HCT116 (cell line): ENCODE data around the gene MAP4K2.

Source experiments
- CEBPB ChIP-seq: IDR thresholded peaks from 2 replicates; pipeline ENCODE4 v1.6.1; 2012; ENCODE audit warnings: low read depth
- EGR1 ChIP-seq: IDR thresholded peaks from 2 replicates; pipeline ENCODE4 v1.6.1; 2012; ENCODE audit warnings: low read depth
- EZH2 ChIP-seq: fragments of 200-600 bp; sonication (generic); IDR thresholded peaks from 2 replicates; pipeline ENCODE4 v1.6.1; 2017; ENCODE audit warnings: antibody characterized with exemption, mixed run types
- EZH2phosphoT487 ChIP-seq: fragments of 200-600 bp; IDR thresholded peaks from 2 replicates; pipeline ENCODE4 v1.6.1; 2018; ENCODE audit warnings: antibody characterized with exemption, borderline replicate concordance
- FOSL1 ChIP-seq: IDR thresholded peaks from 2 replicates; pipeline ENCODE4 v1.6.1; 2012; ENCODE audit warnings: low read depth
- POLR2A ChIP-seq: IDR thresholded peaks from 2 replicates; pipeline ENCODE4 v1.7.0; 2011; ENCODE audit warnings: borderline replicate concordance; ENCODE audit not compliant: insufficient read depth, insufficient read length; ENCODE audit errors: extremely low read depth
- POLR2AphosphoS5 ChIP-seq: IDR thresholded peaks from 2 replicates; pipeline ENCODE4 v1.6.1; 2011; ENCODE audit warnings: mild to moderate bottlenecking, low read depth, low read length, moderate library complexity
- TCF7L2 ChIP-seq: IDR thresholded peaks from 2 replicates; pipeline ENCODE4 v1.7.0; 2011; ENCODE audit warnings: borderline replicate concordance, inconsistent platforms; ENCODE audit not compliant: insufficient read depth, insufficient read length; ENCODE audit errors: extremely low read depth
- TF ChIP-seq, protein P1 (sequence below), 3 experiments: fragments of 200-600 bp in 1 of 3; sonication (generic) in 1 of 3; IDR thresholded peaks in 2 of 3; conservative IDR thresholded peaks in 1 of 3; 2 replicates each; pipeline ENCODE4 v1.5.1; 2012 to 2017; ENCODE audit warnings: low read depth in 2 of 3, low read length in 2 of 3, antibody characterized with exemption in 1 of 3, borderline replicate concordance in 1 of 3, control low read depth in 1 of 3, mild to moderate bottlenecking in 1 of 3, mixed read lengths in 1 of 3, mixed run types in 1 of 3, moderate library complexity in 1 of 3; ENCODE audit not compliant: insufficient read depth in 1 of 3
- TF ChIP-seq, protein P2 (sequence below): IDR thresholded peaks from 2 replicates; pipeline ENCODE4 v1.6.1; 2012

DNA sequence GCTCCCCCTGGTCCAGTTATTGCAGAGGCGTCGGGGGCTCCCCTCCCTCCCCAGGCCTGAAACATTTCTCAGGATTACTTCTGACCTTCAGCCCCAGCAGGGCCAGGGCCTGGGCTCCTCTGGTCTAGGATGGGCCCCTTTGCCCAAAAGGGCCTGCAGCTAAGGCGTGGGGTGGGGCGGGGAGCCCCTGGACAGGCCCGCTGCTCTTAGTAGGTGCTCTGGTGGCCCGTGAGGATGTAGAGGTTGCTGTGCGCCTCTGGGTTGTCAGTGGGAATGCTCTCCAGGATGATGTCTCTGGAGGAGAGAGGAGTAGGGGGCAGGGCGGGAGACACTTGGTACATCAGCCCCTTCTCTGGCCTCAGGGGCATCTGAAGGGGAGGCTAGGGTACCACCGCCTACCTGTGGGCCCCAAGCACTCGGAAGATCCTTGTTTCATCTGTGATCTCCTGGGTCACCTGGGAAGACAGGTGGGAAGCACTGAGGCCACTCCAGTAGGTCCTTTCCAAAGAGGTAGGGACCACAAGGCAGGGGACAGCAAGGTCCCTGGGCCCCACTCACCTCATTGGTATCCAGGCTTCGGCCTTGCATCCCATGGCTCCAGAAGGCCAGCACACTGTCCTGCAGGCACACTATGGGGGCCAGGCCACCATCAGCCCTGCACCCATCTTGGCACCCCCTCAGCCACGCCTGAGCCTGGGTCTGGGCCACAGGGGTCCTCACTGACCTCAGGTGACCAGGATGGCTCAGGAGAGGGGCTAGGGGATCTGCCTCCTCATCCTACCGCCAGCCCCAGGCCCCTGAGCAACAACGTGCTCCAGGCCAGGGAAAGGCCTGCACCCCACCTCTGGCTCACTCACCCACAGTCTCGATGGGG is 13.4 kb downstream of the MAP4K2 start:
- TF ChIP-seq, protein P1, sequence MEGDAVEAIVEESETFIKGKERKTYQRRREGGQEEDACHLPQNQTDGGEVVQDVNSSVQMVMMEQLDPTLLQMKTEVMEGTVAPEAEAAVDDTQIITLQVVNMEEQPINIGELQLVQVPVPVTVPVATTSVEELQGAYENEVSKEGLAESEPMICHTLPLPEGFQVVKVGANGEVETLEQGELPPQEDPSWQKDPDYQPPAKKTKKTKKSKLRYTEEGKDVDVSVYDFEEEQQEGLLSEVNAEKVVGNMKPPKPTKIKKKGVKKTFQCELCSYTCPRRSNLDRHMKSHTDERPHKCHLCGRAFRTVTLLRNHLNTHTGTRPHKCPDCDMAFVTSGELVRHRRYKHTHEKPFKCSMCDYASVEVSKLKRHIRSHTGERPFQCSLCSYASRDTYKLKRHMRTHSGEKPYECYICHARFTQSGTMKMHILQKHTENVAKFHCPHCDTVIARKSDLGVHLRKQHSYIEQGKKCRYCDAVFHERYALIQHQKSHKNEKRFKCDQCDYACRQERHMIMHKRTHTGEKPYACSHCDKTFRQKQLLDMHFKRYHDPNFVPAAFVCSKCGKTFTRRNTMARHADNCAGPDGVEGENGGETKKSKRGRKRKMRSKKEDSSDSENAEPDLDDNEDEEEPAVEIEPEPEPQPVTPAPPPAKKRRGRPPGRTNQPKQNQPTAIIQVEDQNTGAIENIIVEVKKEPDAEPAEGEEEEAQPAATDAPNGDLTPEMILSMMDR (IDR thresholded peaks at IDR 0.05 in 2 of 3, conservative IDR thresholded peaks at IDR 0.05 in 1 of 3; ENCODE audit: borderline replicate concordance in 1 of 3, insufficient read depth in 1 of 3, low read depth in 2 of 3, low read length in 2 of 3), result no peak
- TF ChIP-seq POLR2A, result no peak
- TF ChIP-seq EGR1, result no peak
- TF ChIP-seq TCF7L2, result no peak
- no peak for TF ChIP-seq FOSL1
- TF ChIP-seq EZH2phosphoT487, result no peak
- TF ChIP-seq CEBPB, result no peak
- TF ChIP-seq POLR2AphosphoS5, result no peak
- TF ChIP-seq, protein P2, sequence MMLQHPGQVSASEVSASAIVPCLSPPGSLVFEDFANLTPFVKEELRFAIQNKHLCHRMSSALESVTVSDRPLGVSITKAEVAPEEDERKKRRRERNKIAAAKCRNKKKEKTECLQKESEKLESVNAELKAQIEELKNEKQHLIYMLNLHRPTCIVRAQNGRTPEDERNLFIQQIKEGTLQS, result no peak
- TF ChIP-seq EZH2, result no peak
